ENCODE measurements around the gene PCDHA11.
"Not testable (repeated sequence)": the region's sequence is repeated elsewhere in the genome, so short reads cannot be mapped to it uniquely, and the experiment has no call there.

PCDHA11 gene

GRCh38 chr5:140849831-140850634, 18.7 kb upstream of the PCDHA11 start:
- DNase-seq: not testable (repeated sequence)

- DNase-seq: no peak
These were observed 12.7 kb upstream of the PCDHA11 start, which contains the start of gene PCDHA10 for GRCh38 chr5:140855772-140856674. PCDHA10 (plus strand) TSS chr5:140855897; CDS start chr5:140856049, 152 bp downstream.

DNA sequence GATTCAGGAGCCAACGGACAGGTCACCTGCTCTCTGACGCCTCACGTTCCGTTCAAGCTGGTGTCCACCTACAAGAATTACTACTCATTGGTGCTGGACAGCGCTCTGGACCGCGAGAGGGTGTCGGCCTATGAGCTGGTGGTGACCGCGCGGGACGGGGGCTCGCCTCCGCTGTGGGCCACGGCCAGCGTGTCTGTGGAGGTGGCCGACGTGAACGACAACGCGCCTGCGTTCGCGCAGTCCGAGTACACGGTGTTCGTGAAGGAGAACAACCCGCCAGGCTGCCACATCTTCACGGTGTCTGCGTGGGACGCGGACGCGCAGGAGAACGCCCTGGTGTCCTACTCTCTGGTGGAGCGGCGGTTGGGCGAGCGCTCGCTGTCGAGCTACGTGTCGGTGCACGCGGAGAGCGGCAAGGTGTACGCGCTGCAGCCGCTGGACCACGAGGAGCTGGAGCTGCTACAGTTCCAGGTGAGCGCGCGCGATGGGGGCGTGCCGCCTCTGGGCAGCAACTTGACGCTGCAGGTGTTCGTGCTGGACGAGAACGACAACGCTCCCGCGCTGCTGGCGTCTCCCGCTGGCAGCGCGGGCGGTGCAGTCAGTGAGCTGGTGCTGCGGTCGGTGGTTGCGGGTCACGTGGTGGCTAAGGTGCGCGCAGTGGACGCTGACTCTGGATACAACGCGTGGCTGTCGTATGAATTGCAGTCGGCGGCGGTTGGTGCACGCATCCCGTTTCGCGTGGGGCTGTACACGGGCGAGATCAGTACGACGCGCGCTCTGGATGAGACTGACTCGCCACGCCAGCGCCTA, 11.4 kb upstream of the PCDHA11 start:
- no peak for DNase-seq

DNA sequence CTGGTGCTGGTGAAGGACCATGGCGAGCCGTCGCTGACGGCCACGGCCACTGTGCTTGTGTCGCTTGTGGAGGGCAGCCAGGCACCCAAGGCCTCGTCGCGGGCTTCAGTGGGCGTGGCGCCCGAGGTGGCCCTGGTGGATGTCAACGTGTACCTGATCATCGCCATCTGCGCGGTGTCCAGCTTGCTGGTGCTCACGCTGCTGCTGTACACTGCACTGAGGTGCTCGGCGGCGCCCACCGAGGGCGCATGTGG, 10.8 kb upstream of the PCDHA11 start:
- DNase-seq: no peak

DNA sequence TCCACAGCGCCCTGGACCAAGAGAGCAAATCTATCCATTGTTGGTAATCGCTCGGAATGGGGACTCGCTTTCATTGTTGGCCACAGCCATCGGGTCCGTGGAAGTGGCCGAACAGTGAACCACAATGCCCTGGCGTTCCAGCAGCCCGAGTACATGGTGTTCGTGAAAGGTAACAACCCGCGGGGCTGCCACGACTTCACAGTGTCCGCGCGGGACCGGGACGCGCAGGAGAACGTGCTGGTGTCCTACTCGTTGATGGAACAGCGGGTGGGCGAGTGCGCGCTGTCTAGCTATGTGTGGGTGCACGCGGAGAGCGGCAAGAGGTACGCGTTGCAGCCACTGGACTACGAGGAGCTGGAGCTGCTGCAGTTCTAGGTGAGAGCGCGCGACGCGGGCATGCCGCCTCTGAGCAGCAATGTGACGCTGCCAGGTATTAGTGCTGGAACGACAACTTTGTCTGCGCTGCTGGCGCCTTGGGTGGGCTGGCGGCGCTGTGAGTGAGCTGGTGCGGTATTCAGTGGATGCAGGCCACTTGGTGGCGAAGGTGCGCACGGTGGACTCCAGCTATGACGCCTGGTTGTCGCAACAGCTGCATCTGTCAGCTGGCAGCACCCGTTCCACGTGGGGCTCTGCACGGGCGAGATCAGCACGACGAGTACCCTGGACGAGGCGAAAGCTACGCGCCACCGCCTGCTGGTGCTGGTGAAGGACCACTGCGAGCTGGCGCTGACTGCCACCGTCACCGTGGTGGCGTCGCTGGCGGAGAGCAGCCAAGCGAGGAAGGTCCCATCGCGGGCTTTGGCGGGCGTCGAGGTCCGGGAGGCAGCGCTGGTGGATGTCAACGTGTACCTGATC, 6.1 kb upstream of the PCDHA11 start:
- DNase-seq: no peak

- DNase-seq: no peak
These were observed 764 bp downstream of the PCDHA11 start for GRCh38 chr5:140869555-140869886.

DNA sequence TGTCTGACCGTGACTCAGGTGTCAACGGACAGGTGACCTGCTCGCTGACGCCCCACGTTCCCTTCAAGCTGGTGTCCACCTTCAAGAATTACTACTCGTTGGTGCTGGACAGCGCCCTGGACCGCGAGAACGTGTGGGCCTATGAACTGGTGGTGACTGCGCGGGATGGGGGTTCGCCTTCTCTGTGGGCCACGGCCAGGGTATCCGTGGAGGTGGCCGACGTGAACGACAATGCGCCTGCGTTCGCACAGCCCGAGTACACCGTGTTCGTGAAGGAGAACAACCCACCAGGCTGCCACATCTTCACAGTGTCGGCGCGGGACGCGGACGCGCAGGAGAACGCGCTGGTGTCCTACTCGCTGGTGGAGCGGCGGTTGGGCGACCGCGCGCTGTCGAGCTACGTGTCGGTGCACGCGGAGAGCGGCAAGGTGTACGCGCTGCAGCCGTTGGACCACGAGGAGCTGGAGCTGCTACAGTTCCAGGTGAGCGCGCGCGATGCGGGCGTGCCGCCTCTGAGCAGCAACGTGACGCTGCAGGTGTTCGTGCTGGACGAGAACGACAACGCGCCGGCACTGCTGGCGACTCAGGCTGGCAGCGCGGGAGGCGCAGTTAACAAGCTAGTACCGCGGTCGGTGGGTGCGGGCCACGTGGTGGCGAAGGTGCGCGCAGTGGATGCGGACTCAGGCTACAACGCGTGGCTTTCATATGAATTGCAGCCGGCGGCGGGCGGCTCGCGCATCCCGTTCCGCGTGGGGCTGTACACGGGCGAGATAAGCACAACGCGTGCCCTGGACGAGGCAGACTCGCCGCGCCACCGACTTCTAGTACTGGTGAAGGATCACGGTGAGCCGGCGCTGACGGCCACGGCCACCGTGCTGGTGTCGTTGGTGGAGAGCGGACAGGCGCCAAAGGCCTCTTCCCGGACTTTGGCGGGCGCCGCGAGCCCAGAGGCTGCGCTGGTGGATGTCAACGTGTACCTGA, 1.8 kb downstream of the PCDHA11 start:
- DNase-seq: no peak

DNA sequence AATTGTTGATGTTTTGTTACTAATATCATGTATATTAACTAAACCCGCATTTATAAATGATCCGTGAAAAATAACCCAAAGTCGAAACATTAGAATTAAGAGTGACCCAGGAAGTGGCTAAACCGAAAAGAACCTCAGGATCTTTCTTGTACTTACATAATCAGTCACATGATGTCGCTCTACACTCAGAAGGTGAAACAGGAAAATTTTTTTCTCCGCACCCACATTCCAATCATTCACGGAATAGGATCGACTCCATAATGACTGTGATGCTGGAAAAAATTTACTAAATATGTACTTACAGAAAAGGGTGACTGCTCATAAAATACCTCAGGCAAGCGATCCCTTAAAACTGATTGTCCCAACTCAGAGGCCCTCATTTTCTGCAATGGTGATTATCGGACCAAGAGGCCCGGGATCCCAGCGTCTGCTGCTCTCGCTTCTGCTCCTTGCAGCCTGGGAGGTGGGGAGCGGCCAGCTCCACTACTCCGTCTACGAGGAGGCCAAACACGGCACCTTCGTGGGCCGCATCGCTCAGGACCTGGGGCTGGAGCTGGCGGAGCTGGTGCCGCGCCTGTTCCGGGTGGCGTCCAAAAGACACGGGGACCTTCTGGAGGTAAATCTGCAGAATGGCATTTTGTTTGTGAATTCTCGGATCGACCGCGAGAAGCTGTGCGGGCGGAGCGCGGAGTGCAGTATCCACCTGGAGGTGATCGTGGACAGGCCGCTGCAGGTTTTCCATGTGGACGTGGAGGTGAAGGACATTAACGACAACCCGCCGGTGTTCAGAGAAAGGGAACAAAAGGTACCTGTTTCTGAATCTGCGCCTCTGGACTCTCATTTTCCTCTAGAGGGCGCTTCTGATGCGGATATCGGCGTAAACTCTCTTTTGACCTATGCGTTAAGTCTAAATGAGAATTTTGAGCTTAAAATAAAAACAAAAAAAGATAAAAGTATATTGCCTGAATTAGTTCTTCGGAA, 6.6 kb downstream of the PCDHA11 start, which contains the start of gene PCDHA12:
Gene PCDHA12 (plus strand): TSS at position 224 of the 981 bp plus-strand sequence. CDS start 165 bp downstream, at position 389.
- DNase-seq: no peak

DNA sequence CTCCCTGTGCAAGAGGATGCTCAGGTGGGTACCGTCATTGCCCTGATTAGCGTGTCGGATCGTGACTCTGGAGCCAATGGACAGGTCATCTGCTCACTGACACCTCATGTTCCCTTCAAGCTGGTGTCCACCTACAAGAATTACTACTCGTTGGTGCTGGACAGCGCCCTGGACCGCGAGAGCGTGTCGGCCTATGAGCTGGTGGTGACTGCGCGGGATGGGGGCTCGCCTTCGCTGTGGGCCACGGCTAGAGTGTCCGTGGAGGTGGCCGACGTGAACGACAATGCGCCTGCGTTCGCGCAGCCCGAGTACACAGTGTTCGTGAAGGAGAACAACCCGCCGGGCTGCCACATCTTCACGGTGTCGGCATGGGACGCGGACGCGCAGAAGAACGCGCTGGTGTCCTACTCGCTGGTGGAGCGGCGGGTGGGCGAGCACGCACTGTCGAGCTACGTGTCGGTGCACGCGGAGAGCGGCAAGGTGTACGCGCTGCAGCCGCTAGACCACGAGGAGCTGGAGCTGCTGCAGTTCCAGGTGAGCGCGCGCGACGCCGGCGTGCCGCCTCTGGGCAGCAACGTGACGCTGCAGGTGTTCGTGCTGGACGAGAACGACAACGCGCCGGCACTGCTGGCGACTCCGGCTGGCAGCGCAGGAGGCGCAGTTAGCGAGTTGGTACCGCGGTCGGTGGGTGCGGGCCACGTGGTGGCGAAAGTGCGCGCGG, 7.9 kb downstream of the PCDHA11 start:
- not testable (repeated sequence) for DNase-seq

DNA sequence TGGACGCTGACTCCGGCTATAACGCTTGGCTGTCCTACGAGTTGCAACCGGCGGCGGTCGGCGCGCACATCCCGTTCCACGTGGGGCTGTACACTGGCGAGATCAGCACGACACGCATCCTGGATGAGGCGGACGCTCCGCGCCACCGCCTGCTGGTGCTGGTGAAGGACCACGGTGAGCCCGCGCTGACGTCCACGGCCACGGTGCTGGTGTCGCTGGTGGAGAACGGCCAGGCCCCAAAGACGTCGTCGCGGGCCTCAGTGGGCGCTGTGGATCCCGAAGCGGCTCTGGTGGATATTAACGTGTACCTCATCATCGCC, 8.5 kb downstream of the PCDHA11 start:
- no peak for DNase-seq

GRCh38 chr5:140881889-140882590, 13.3 kb downstream of the PCDHA11 start, which contains the start of gene PCDHA13:
PCDHA13 (plus strand) TSS chr5:140882124; CDS start chr5:140882269, 145 bp downstream.
- no peak for DNase-seq

GRCh38 chr5:140882591-140882899, 13.8 kb downstream of the PCDHA11 start:
- DNase-seq: peak in 1 of 2 experiments; percentile 4

DNA sequence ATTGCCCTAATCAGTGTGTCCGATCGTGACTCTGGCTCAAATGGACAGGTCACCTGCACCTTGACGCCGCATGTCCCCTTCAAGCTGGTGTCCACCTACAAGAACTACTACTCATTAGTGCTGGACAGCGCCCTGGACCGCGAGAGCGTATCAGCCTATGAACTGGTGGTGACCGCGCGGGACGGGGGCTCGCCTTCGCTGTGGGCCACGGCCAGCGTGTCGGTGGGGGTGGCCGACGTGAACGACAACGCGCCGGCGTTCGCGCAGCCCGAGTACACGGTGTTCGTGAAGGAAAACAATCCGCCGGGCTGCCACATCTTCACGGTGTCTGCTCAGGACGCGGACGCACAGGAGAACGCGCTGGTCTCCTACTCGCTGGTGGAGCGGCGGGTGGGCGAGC, 14.6 kb downstream of the PCDHA11 start:
- DNase-seq: no peak

- no peak for DNase-seq
These were observed 15.4 kb downstream of the PCDHA11 start for GRCh38 chr5:140883927-140884697.

DNA sequence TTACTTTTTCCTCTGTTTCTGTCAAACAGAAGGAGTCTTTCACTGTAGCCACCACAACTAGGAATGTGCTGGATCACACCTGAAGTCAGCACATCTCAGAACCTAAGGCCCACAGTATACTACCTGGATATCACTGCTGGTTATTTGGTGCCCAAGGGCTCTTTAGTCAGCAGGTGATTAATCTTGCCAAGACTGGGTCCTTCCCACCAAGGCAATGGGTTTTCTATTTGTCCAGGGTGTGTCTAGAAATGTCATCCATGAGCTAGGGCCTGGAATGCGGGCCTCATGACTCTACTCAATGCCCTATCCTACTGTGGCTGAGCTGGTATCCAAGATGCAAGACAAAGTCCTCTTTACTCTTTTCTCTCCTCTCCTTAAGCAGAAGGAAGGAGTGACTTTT, 47.6 kb downstream of the PCDHA11 start:
- DNase-seq: no peak

Data from NCI-H446 (cell line).